MM.1S (cell line): ENCODE measurements around the gene VPS35.

Source experiments
- CTCF ChIP-seq: fragments of 300-600 bp; sonication (generic); IDR thresholded peaks from 2 replicates; pipeline ENCODE4 v1.5.1; 2016; ENCODE audit warnings: antibody characterized with exemption, low read length, mixed read lengths
- EZH2 ChIP-seq: fragments of 300-600 bp; sonication (generic); optimal IDR thresholded peaks from 2 replicates; pipeline ENCODE3; 2017; ENCODE audit warnings: low read depth, mild to moderate bottlenecking, antibody characterized with exemption, low read length, mixed read lengths

- TF ChIP-seq CTCF: no peak
- TF ChIP-seq EZH2: no peak
These were observed 37.7 kb downstream of the VPS35 start for GRCh38 chr16:46651305-46651704.
